ENCODE results near the gene IER2. TPM values are rescaled to one million over a fixed set of nuclear protein-coding genes. Genes with fewer than 3 reads are reported as not detected.

IER2 gene
- total and polyA plus RNA-seq, 9 of the 15 experiments (the other 6 are each of a cell fraction or from before 2014, with no cell fraction given) = 4.5 to 205 (median 23.7) TPM

- TF ChIP-seq ZNF140 (CRISPR knock-in tag; IDR thresholded peaks at IDR 0.05) (no peak), ZNF347 (CRISPR knock-in tag; IDR thresholded peaks at IDR 0.05; ENCODE audit: low read depth) (no peak), NFXL1 (CRISPR knock-in tag; IDR thresholded peaks at IDR 0.05) (no peak), E4F1 (CRISPR knock-in tag; IDR thresholded peaks at IDR 0.05; ENCODE audit: borderline replicate concordance) (no peak), SFPQ (IDR thresholded peaks at IDR 0.05; ENCODE audit: low read depth, low read length) (no peak), CLOCK (CRISPR knock-in tag; IDR thresholded peaks at IDR 0.05; ENCODE audit: borderline replicate concordance) (no peak), ZNF668 (CRISPR knock-in tag; IDR thresholded peaks at IDR 0.05) (no peak), DPF2 (IDR thresholded peaks at IDR 0.05) (no peak; the same call in 1 of the 2 replicates), SNIP1 (IDR thresholded peaks at IDR 0.05; ENCODE audit: low read depth) (peak; percentile 92), KAT8 (IDR thresholded peaks at IDR 0.05; ENCODE audit: low read depth) (no peak), SPI1 (IDR thresholded peaks at IDR 0.05; ENCODE audit: borderline replicate concordance, low read depth, low read length) (peak; percentile 74), MTF1 (CRISPR knock-in tag; IDR thresholded peaks at IDR 0.05; ENCODE audit: borderline replicate concordance) (no peak), BHLHE40 (IDR thresholded peaks at IDR 0.05; ENCODE audit: low read length) (peak; percentile 99), RBM22 (IDR thresholded peaks at IDR 0.05; ENCODE audit: low read depth, low read length, poor library complexity, severe bottlenecking) (peak; percentile 35)
- TF ChIP-seq, protein P1, sequence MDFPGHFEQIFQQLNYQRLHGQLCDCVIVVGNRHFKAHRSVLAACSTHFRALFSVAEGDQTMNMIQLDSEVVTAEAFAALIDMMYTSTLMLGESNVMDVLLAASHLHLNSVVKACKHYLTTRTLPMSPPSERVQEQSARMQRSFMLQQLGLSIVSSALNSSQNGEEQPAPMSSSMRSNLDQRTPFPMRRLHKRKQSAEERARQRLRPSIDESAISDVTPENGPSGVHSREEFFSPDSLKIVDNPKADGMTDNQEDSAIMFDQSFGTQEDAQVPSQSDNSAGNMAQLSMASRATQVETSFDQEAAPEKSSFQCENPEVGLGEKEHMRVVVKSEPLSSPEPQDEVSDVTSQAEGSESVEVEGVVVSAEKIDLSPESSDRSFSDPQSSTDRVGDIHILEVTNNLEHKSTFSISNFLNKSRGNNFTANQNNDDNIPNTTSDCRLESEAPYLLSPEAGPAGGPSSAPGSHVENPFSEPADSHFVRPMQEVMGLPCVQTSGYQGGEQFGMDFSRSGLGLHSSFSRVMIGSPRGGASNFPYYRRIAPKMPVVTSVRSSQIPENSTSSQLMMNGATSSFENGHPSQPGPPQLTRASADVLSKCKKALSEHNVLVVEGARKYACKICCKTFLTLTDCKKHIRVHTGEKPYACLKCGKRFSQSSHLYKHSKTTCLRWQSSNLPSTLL (IDR thresholded peaks at IDR 0.05) = no peak
- TF ChIP-seq, protein P2, sequence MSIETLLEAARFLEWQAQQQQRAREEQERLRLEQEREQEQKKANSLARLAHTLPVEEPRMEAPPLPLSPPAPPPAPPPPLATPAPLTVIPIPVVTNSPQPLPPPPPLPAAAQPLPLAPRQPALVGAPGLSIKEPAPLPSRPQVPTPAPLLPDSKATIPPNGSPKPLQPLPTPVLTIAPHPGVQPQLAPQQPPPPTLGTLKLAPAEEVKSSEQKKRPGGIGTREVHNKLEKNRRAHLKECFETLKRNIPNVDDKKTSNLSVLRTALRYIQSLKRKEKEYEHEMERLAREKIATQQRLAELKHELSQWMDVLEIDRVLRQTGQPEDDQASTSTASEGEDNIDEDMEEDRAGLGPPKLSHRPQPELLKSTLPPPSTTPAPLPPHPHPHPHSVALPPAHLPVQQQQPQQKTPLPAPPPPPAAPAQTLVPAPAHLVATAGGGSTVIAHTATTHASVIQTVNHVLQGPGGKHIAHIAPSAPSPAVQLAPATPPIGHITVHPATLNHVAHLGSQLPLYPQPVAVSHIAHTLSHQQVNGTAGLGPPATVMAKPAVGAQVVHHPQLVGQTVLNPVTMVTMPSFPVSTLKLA (conservative IDR thresholded peaks at IDR 0.05) = peak; percentile 92 to 95
Observed at GRCh38 chr19:13150187-13150930, at the start of gene IER2, which contains the start of gene STX10 (continued).
